DOHH2 (cell line): ENCODE results near the gene ETV5.

ENCODE experiments used
- H3F3A ChIP-seq: fragments of 200-600 bp; sonication (generic), shearing (Covaris generic); 2 replicates; pipeline ENCODE4 v1.6.0; 2016; ENCODE audit warnings: antibody characterized with exemption, mild to moderate bottlenecking; ENCODE audit not compliant: control insufficient read depth, insufficient read depth
- H3K27ac ChIP-seq: fragments of 200-600 bp; sonication (generic); 2 replicates; pipeline ENCODE4 v1.5.1; 2014; ENCODE audit warnings: low read depth, mild to moderate bottlenecking, low read length, moderate library complexity
- H3K27me3 ChIP-seq: fragments of 200-600 bp; sonication (generic); 2 replicates; pipeline ENCODE4 v1.6.1; 2014; ENCODE audit warnings: mild to moderate bottlenecking, low read length, mixed read lengths; ENCODE audit not compliant: control insufficient read depth
- H3K36me3 ChIP-seq: fragments of 200-600 bp; sonication (generic); 2 replicates; pipeline ENCODE4 v1.6.1; 2014; ENCODE audit warnings: mild to moderate bottlenecking, low read length, moderate library complexity, mixed read lengths; ENCODE audit not compliant: control insufficient read depth
- H3K4me1 ChIP-seq: fragments of 200-600 bp; sonication (generic); 2 replicates; pipeline ENCODE4 v1.6.1; 2014; ENCODE audit warnings: mild to moderate bottlenecking, low read length, mixed read lengths; ENCODE audit not compliant: control insufficient read depth
- H3K4me2 ChIP-seq: fragments of 200-600 bp; sonication (generic); 2 replicates; pipeline ENCODE4 v1.6.0; 2014; ENCODE audit warnings: mild to moderate bottlenecking, low read length, moderate library complexity
- H3K4me3 ChIP-seq: fragments of 200-600 bp; sonication (generic); 2 replicates; pipeline ENCODE4 v1.5.1; 2014; ENCODE audit warnings: mild to moderate bottlenecking, low read length, mixed read lengths
- H3K79me2 ChIP-seq: fragments of 200-600 bp; sonication (generic); 2 replicates; pipeline ENCODE4 v1.6.1; 2014; ENCODE audit warnings: mild to moderate bottlenecking, low read length, mixed read lengths; ENCODE audit not compliant: control insufficient read depth
- H3K9me2 ChIP-seq: fragments of 200-600 bp; sonication (generic); replicated peaks from 2 replicates; pipeline ENCODE4 v1.6.1; 2014; ENCODE audit warnings: mild to moderate bottlenecking, low read length, mixed read lengths; ENCODE audit not compliant: control insufficient read depth
- H3K9me3 ChIP-seq: fragments of 200-600 bp; sonication (generic); 2 replicates; pipeline ENCODE4 v1.6.1; 2014; ENCODE audit warnings: antibody characterized with exemption, low read length, mixed read lengths; ENCODE audit not compliant: control insufficient read depth, insufficient read depth
- H4K20me1 ChIP-seq: fragments of 200-600 bp; sonication (generic); 2 replicates; pipeline ENCODE4 v1.6.0; 2014; ENCODE audit warnings: low read depth, mild to moderate bottlenecking, antibody characterized with exemption, low read length, moderate library complexity; ENCODE audit not compliant: control insufficient read depth, insufficient read depth
- EZH2phosphoT487 ChIP-seq: fragments of 200-600 bp; sonication (generic); IDR thresholded peaks from 2 replicates; pipeline ENCODE4 v1.6.1; 2017; ENCODE audit warnings: borderline replicate concordance, mild to moderate bottlenecking, antibody characterized with exemption, low read length, moderate library complexity, mixed read lengths
- TF ChIP-seq, protein P1 (sequence below): fragments of 200-600 bp; sonication (generic); IDR thresholded peaks from one replicate; pipeline ENCODE4 v1.5.1; 2014; ENCODE audit warnings: antibody characterized with exemption, mild to moderate bottlenecking, low read depth, low read length; ENCODE audit not compliant: poor library complexity, severe bottlenecking

The ETV5 gene

DNA sequence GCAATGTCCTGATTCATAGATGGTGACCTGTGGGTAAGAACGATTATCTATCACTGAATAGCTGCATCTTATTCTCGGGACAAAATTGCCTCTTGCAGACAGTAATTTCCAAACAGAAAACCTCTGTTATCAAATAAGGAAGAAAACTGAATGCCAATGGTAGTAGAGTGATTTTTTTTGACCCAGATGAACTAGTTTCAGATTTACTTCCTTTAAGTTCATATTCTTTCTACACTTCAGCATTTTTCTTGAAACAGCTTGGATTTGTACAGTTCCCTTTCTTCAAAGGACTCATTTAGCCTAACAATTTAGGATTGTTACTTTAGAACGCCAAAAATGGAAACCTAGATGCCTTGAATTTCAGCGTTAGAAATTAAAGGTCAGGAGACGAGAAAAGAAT is 14.6 kb downstream of the ETV5 start:
- Histone ChIP-seq H3K9me2 (no peaks in the 10 kb centered on the region), H3K4me3 (no peak overlapping the region), H3K27ac (no peak overlapping the region), H4K20me1 (no peaks in the 10 kb centered on the region), H3K27me3 (peaks cover 30% of the 10 kb centered on the region), H3F3A (no peaks in the 10 kb centered on the region), H3K79me2 (no peaks in the 10 kb centered on the region), H3K9me3 (no peaks in the 10 kb centered on the region), H3K4me1 (no peaks in the 10 kb centered on the region), H3K4me2 (no peak overlapping the region), H3K36me3 (no peaks in the 10 kb centered on the region)
- no peak for TF ChIP-seq EZH2phosphoT487

DNA sequence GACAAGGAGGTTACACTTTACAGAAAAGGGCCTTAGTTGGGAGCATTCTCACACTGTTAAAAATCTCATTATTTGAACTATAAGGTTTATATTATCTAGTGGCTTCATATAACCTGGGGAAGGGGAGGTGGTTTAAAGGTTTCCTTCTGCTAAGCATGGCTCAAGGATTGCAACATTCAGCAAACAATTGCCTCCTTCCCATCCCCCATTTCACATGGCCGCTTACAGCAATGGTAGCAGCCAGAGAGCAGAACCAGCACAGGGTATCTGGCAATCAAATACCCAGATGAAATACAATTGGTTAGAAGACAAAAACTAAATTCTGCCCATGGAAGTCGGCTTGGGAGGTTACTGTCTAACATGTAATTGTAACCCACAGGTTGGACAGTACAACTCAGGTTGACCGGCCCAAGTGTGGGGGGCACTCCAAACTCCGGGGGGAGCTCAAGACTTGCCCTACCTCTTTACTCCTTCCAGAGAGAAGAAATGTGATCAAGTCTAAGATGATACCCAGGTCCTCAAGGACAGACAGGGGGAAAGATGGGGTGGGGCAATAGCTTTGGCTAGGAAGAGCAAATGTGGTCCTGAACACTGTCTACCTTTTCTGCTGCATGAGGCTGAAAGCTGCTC is 15.5 kb downstream of the ETV5 start:
- no peak overlapping the region for H3K4me3 ChIP-seq
- H3K79me2 ChIP-seq, result no peaks in the 10 kb centered on the region
- H3K4me1 ChIP-seq, result no peaks in the 10 kb centered on the region
- peaks cover 28% of the 10 kb centered on the region for H3K27me3 ChIP-seq
- H3K36me3 ChIP-seq, result no peaks in the 10 kb centered on the region
- H3K9me3 ChIP-seq, result no peaks in the 10 kb centered on the region
- no peak overlapping the region for H3K27ac ChIP-seq
- H3F3A ChIP-seq, result no peaks in the 10 kb centered on the region
- no peaks in the 10 kb centered on the region for H3K9me2 ChIP-seq
- no peaks in the 10 kb centered on the region for H4K20me1 ChIP-seq
- TF ChIP-seq EZH2phosphoT487, result no peak
- TF ChIP-seq, protein P1, sequence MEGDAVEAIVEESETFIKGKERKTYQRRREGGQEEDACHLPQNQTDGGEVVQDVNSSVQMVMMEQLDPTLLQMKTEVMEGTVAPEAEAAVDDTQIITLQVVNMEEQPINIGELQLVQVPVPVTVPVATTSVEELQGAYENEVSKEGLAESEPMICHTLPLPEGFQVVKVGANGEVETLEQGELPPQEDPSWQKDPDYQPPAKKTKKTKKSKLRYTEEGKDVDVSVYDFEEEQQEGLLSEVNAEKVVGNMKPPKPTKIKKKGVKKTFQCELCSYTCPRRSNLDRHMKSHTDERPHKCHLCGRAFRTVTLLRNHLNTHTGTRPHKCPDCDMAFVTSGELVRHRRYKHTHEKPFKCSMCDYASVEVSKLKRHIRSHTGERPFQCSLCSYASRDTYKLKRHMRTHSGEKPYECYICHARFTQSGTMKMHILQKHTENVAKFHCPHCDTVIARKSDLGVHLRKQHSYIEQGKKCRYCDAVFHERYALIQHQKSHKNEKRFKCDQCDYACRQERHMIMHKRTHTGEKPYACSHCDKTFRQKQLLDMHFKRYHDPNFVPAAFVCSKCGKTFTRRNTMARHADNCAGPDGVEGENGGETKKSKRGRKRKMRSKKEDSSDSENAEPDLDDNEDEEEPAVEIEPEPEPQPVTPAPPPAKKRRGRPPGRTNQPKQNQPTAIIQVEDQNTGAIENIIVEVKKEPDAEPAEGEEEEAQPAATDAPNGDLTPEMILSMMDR, result peak; percentile 14
- H3K4me2 ChIP-seq, result no peak overlapping the region

DNA sequence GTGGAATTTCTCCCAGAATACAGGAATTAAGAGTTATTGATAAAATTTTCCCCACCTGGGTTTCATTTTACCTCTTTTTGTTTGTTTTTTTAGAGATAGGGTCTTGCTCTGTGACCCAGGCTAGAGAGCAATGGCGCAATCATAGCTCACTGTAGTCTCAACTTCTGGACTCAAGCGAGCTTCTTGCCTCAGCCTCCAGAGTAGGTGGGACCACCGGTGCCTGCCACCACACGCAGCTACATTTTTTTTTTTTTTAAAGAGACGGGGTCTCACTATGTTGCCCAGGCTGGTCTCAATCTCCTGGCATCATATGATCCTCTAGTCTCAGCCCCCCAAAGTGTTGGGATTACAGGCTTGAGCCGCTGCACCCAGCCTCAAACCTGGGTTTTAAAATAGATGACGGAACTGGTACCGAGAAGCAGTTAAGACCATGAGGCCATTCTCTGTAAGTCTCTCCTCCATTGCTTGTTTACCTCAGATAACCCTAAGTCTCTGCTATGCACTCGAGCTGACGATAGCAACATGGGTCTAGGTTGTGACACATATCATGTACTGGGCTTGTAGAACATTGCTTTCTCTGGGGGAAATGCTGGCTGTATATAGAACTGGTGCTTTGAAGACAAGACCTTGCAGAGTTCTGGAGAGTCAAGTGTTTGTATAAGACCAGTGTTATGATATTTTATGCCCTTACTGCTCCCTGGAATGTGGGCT is 16.4 kb downstream of the ETV5 start:
- H3K4me2 ChIP-seq, result no peak overlapping the region
- TF ChIP-seq, protein P1, result no peak
- no peak for TF ChIP-seq EZH2phosphoT487

DNA sequence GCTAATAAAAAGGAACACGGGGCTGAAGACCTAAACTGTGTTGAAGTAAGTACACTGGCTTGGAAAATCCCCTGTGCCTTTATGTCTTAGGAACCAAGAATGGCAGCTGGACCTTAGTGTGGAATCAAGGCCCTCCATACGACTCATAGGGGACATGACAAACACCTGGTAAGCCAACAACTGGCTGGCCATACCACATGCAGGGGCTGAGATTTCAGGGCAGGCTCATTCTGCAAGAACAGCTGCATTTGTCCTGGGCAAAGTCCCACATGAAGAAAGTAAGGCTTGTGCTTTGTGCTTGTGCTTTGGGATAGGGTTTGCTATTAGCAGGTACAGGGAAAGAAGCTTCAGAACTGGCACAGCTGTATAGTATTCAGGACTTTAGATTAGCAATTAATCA is 18.0 kb downstream of the ETV5 start:
- no peaks in the 10 kb centered on the region for H3K79me2 ChIP-seq

More for the DNA sequence above, 16.4 kb downstream of the ETV5 start:
- Histone ChIP-seq H3F3A (no peaks in the 10 kb centered on the region), H3K79me2 (no peaks in the 10 kb centered on the region), H3K27me3 (peaks cover 23% of the 10 kb centered on the region; the same call in 1 of the 2 replicates), H4K20me1 (no peaks in the 10 kb centered on the region), H3K36me3 (no peaks in the 10 kb centered on the region), H3K27ac (no peak overlapping the region), H3K9me3 (no peaks in the 10 kb centered on the region), H3K4me3 (no peak overlapping the region), H3K9me2 (no peaks in the 10 kb centered on the region), H3K4me1 (no peaks in the 10 kb centered on the region)

More for the DNA sequence above, 18.0 kb downstream of the ETV5 start:
- Histone ChIP-seq H3K27ac (no peak overlapping the region), H3K4me1 (no peaks in the 10 kb centered on the region), H3K9me2 (no peaks in the 10 kb centered on the region), H4K20me1 (no peaks in the 10 kb centered on the region), H3K4me2 (no peak overlapping the region), H3K9me3 (no peaks in the 10 kb centered on the region), H3F3A (no peaks in the 10 kb centered on the region), H3K27me3 (peaks cover 20% of the 10 kb centered on the region; the same call in 1 of the 2 replicates), H3K4me3 (no peak overlapping the region), H3K36me3 (no peaks in the 10 kb centered on the region)
- TF ChIP-seq, protein P1, result no peak
- no peak for TF ChIP-seq EZH2phosphoT487
